RWPE2 (cell line): ENCODE data around the gene SEMA4A.

ENCODE experiments used
- ATAC-seq: fragments of 200-7000 bp; cut with Tn5 transposase; 3 replicates; pipeline ENCODE4 v1.9.1; 2021; ENCODE audit warnings: low read depth
- DNase-seq: peaks from one replicate; pipeline ENCODE4 v3.0.0-alpha.2; 2020; ENCODE audit warnings: low spot score
- H3K27ac ChIP-seq: fragments of 450-650 bp; 2 replicates; pipeline ENCODE4 v1.5.1; 2017; ENCODE audit warnings: mild to moderate bottlenecking; ENCODE audit not compliant: poor library complexity, severe bottlenecking
- H3K27me3 ChIP-seq: fragments of 250-450 bp; sonication (Bioruptor Pico); 2 replicates; pipeline ENCODE4 v1.5.1; 2021; ENCODE audit warnings: mild to moderate bottlenecking, moderate library complexity; ENCODE audit not compliant: insufficient read depth, poor library complexity, severe bottlenecking
- H3K36me3 ChIP-seq: fragments of 250-450 bp; sonication (Bioruptor Pico); 2 replicates; pipeline ENCODE4 v1.5.1; 2020; ENCODE audit warnings: low read depth, mild to moderate bottlenecking, moderate library complexity
- H3K4me1 ChIP-seq: fragments of 250-450 bp; sonication (Bioruptor Pico); 2 replicates; pipeline ENCODE4 v1.5.1; 2021; ENCODE audit warnings: mild to moderate bottlenecking, moderate library complexity; ENCODE audit not compliant: insufficient read depth, poor library complexity, severe bottlenecking
- H3K4me3 ChIP-seq: fragments of 250-450 bp; sonication (Bioruptor Pico); 2 replicates; pipeline ENCODE4 v1.5.1; 2021; ENCODE audit warnings: mild to moderate bottlenecking, moderate library complexity; ENCODE audit not compliant: severe bottlenecking
- H3K9me3 ChIP-seq: fragments of 250-450 bp; sonication (Bioruptor Pico); 2 replicates; pipeline ENCODE4 v1.5.1; 2021; ENCODE audit warnings: mild to moderate bottlenecking, moderate library complexity; ENCODE audit not compliant: severe bottlenecking
- CTCF ChIP-seq: fragments of 450-650 bp; IDR thresholded peaks from one replicate; pipeline ENCODE4 v1.5.1; 2017; ENCODE audit warnings: mild to moderate bottlenecking, moderate library complexity; ENCODE audit not compliant: poor library complexity, severe bottlenecking

The SEMA4A gene

GRCh38 chr1:156149374-156150332 lies 3.7 kb upstream of the SEMA4A start:
- no peak for ATAC-seq
- Histone ChIP-seq H3K4me1 (peaks cover 13% of the 10 kb centered on the region), H3K4me3 (no peak overlapping the region), H3K27ac (no peak overlapping the region), H3K27me3 (no peaks in the 10 kb centered on the region), H3K9me3 (no peaks in the 10 kb centered on the region), H3K36me3 (no peaks in the 10 kb centered on the region)
- DNase-seq, result no peak
- TF ChIP-seq CTCF, result no peak

- H3K36me3 ChIP-seq, result no peaks in the 10 kb centered on the region
- TF ChIP-seq CTCF, result no peak
- ATAC-seq (no peak), DNase-seq (no peak)
- no peak overlapping the region for H3K27ac ChIP-seq
- H3K4me1 ChIP-seq, result peaks cover 13% of the 10 kb centered on the region
- no peaks in the 10 kb centered on the region for H3K27me3 ChIP-seq
- no peak overlapping the region for H3K4me3 ChIP-seq
- no peaks in the 10 kb centered on the region for H3K9me3 ChIP-seq
Measured at GRCh38 chr1:156150333-156151011, 2.9 kb upstream of the SEMA4A start.

GRCh38 chr1:156151093-156151688 lies 2.2 kb upstream of the SEMA4A start:
- ATAC-seq (0 out of 3 replicates have a peak, but pooled peaks have one; percentile 3), DNase-seq (no peak)
- H3K9me3 ChIP-seq, result no peaks in the 10 kb centered on the region
- H3K27me3 ChIP-seq, result no peaks in the 10 kb centered on the region
- H3K27ac ChIP-seq, result no peak overlapping the region
- no peaks in the 10 kb centered on the region for H3K36me3 ChIP-seq
- TF ChIP-seq CTCF, result no peak
- H3K4me3 ChIP-seq, result no peak overlapping the region
- H3K4me1 ChIP-seq, result peaks cover 11% of the 10 kb centered on the region

GRCh38 chr1:156152628-156153027 lies 757 bp upstream of the SEMA4A start:
- ATAC-seq, result no peak
- no peak overlapping the region for H3K4me3 ChIP-seq
- peaks cover 10% of the 10 kb centered on the region for H3K4me1 ChIP-seq

More at GRCh38 chr1:156152628-156153027, 757 bp upstream of the SEMA4A start:
- Histone ChIP-seq H3K36me3 (no peaks in the 10 kb centered on the region), H3K27ac (peak overlapping the region; percentile 13), H3K27me3 (no peaks in the 10 kb centered on the region), H3K9me3 (no peaks in the 10 kb centered on the region)
- DNase-seq, result no peak
- TF ChIP-seq CTCF, result no peak
